Activated CD4-positive, CD25-positive, alpha-beta regulatory T cell treated with anti-CD3 and anti-CD28 coated beads, Interleukin-2, amount 50 U/mL, for 72 hours (primary cell): ENCODE results near the gene LHX2.

Source experiments
- DNase-seq: peaks from one replicate; pipeline ENCODE4 v3.0.0; 2021

The LHX2 gene

DNA sequence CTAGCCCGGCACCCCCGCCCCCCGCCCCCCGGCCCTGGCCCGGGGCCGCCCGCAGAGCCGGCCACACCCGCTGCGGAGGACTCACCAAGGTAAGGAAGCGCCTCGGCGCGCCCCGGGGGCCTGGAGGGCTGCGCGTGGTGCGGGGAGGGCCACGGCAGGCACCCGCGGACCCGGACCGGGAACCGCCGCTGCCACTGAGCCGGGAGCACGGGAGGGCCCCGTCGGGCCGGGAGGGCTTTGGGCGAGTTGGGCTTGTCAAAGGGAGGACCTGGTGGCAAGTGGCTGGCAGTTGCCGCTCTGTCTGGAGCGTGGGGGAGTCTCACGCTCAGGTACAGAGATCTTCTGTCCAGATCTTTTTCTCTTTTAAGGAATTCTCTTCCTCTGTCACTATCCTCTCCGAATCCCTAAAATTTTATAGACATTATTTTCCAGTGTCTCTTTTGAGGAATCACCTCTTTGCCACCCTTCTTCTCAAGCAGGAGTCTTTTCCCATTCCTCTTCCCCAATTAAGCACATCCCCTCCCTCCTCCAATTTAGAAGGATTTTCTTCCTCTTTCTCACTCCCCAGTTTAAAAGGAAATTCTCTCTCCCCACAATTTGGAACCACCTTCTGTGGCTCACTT, 11.3 kb upstream of the LHX2 start:
- DNase-seq: no peak

DNA sequence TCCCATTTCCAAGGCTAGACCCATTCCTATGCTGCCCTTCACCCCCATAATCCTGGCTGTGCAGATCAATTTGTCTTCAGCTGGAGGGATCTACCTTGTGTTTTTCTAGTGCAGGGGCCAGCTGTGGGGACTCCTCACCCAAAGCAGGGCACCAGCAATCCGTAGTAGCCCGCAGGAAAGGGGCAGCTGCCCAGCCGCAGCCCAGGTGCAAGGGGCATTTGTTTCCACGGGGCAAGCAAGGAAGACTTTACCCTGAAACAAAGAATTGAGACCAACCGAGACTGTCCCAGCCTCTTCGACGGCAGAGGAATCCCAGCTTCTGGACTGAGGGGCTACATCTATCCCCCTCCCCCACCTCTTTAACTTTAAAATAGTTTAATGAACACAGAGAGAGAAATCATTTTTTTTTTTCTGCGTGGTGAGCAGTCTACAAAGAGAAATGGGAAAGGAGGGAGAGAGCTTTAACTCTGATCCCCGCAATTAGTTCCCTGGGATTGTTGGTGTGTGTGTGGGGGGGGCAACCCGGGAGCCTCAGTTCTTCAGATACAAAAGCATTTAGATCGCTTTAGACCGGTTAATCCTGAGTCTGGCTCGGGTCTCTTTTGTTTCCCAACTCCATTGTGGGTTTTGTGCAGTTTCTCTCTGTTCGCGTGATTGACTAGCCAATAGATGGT, 10.6 kb upstream of the LHX2 start:
- no peak for DNase-seq

DNA sequence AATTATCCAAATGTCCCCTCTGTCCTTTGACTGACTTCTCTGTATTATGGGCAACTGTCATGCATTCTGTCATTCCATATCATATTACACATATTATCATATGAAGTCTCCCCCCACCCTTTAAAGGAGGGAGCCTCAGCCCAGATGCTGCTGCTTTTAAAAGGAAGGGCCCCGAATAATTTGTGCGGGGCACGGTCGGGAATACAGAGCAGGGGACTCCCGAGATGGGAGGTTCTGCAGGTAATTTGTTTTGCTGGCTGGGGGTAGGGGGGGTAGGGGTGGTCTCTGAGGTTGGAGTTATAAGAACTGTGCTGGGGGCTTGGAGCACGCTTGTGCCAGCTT, 10.1 kb upstream of the LHX2 start:
- DNase-seq: no peak

DNA sequence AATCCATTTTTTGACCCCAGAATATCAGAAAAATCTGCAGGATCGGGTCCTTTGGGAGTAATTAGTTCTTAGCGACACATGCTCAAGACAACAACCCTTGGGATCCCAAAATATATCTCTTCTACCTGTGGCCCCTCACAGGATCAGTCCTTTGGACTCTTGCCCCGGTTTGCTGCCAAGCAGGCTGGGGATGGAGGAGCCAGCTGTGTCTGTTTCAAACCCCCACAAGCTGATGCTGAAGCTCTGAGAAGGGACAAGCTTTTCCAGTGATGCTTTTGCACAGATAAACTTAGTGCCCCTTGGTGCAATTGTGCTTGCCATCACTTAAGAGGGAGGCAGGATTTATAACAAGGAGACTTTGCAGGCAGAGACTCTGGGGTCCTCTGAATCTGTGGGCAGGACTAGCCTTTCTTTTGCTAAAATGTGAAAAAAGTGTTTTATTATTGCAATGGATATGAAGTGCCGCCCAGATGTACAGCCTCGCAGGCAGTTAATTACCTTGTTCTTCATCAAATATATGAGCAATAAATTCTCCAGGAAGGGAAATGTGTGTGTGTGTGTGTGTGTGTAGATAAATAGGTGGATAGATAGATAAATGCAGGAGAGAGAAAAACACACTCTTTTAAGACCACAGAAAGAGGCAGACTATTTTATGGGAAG, 9.6 kb upstream of the LHX2 start:
- DNase-seq: no peak

DNA sequence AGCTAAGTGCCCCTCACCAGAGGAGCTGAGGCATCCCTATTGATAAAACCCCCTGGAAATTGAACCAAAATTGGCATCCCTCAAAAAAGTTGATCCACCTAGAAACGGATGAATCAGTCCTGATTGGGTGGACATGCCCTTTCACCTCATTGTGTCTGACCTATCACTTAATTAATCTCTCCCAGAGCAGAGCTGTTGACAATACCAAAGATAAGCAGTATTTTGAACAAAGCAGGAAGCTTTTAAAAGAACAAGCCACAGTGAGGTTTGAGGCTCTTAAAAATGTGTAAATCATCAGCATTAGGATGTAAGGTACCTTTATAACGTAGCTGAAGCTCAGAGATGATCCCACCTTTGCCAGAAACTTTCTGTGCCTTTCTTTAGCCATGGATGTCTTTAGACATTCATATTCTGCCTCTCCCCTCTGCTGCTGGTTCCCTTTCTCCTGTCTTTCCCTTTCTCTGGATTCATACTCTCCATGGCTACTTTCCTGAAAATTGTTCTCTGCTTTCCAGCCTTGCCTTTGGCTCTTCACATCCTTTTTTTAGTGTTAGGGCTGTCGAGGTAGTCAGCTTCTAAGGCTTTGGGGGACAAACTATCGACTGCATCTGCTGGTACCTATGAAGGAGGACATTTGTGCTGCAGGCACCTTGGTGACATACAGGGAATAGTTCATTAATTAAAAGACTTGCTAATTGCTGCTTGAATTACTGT, 7.8 kb upstream of the LHX2 start:
- DNase-seq: no peak

DNA sequence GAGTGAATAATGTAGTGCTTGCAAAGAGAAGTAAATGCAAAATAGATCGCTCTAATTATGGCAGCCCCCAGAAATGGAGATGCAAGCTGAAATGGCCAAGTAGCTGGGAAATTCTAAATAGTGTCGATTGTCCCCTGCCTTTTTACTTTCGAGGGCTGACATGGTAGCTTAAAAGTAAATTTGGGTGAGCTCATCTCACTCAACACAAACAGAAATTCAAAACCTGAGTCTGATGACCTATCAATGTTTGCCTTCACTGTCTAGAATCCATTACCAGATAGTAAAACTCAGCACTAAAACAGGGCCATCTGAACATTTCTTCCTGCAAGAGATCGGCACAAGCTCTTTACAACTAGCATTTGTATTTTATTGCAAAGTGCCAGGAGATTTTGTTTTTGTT, 7.0 kb upstream of the LHX2 start:
- DNase-seq: no peak

DNA sequence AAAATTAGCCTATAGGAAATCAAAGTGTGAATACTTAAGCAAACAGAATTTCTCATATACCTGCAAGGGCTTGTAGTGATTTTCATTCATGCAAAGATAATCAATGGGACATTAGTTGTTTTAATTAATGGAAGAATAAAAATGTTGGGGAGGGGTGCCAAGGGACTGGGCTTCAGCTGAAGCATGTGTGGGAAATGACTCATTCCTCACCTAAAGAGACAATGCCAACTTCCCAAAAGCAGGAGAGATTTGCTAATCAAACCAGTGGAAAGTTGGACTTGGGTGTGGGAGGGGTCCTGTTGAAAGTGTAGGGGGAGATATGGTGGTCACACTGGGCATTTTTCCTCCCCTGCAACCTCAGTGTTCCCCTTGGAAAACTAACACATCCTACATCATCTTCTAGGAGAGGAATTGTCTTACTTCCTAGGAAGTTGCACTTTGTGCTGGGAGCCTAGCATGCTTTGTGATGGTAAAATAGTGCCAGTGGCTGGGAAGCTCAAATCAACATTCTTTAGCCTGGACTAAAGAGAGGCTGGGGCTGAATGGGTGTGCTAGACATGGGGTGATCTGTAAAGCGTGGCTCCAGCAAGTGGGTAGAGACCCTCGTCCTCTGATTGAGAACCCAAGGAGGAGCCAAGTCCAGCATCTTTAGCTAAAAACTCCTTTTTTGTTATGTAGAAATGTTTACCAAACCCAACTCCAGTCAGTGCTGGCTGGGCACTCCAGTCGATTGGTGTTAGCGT, 6.4 kb upstream of the LHX2 start:
- DNase-seq: no peak

DNA sequence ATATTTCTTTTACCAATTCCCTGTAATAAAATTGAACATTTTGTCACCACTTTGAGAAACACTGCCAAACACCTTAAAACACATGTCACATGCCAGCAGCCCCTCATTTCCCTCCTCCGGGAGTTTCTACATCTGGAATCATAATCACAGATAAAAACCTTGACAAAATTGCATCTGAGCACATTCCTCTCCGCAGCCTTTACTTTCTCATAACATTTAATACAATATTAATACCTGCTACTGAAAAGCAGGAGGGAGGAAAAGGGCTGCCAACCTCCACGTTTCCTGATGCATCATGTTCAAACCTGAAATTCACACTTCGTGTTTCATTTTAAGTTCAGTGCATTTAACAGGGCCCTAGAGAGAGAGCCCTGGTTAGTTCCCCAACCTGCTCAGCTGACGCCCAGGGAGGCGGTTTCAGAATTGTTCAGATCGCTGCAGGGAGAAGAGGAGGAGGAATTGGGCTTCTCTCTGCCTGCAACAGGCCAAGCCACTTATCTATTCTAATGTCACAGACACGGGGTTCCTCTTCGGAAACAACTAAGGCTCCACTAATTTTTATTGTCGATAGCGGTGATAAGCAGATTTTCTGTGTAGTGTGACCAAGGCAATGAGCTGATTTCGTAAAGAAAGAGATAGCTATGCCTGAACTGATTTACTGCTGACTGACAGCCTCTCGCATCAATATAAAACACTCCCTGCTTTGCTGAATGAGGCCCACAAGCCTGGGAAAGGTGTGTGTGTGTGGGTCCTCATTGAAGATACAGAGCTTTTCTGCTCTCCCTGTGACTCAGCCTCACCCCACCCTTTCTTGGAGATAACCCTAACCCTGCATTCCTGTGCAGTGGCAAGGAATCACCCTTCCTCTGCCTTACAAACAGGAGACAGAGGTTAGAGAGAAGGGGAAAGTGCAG, 4.9 kb upstream of the LHX2 start:
- no peak for DNase-seq

DNA sequence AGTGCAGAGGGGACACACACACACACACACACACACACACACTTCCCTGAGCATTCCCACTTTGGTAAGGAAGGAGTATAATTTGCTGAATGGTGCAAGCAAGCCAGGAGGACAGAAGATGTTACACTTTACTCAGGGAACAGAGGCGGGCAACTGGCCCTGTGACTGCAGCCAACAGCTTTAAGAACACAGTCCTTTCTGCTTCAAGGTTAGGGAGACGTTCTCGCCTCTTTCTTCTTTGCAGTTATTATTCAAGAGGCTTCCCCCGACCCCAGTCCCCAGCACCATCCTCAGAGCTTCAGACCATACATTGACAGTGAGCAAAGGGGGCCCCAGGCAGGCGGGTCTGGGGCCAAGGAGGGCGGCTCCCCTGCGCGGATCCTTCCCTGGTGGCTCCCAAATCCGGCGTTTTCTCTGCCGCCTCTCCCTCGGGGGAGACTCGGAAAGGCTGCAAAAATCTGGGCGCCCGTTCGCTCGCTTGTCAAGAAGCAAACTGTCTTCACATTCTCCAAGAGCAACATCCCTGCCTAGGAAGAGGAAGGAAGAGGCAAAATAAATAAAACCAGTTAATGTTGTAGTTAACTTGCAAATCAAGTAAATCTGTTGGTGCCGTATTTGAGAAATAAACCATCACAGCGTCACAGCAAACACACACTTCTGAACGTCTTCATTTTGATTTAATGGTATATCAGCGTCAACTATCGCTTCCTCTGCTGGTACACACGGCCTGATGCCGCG, 3.8 kb upstream of the LHX2 start:
- DNase-seq: no peak

DNA sequence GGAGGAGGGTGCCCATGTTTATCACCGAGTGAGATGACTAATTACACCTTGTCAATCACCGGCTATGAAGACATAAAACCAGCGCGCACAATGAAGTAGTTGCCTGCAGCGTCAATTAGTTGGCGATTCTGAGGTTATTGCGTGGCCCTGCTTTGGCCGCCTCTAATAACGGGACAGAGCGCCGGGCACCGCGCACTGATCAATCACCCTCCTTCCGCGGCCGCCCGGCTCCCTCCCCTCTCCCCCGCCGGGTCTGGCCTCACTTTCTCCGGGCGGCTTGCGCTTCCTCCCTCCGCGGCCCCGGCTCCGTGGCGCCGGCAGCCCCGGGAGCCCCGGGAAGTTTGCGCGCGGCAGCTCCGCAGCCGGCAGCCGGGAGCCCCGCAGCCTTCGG, 3.3 kb upstream of the LHX2 start:
- DNase-seq: no peak

DNA sequence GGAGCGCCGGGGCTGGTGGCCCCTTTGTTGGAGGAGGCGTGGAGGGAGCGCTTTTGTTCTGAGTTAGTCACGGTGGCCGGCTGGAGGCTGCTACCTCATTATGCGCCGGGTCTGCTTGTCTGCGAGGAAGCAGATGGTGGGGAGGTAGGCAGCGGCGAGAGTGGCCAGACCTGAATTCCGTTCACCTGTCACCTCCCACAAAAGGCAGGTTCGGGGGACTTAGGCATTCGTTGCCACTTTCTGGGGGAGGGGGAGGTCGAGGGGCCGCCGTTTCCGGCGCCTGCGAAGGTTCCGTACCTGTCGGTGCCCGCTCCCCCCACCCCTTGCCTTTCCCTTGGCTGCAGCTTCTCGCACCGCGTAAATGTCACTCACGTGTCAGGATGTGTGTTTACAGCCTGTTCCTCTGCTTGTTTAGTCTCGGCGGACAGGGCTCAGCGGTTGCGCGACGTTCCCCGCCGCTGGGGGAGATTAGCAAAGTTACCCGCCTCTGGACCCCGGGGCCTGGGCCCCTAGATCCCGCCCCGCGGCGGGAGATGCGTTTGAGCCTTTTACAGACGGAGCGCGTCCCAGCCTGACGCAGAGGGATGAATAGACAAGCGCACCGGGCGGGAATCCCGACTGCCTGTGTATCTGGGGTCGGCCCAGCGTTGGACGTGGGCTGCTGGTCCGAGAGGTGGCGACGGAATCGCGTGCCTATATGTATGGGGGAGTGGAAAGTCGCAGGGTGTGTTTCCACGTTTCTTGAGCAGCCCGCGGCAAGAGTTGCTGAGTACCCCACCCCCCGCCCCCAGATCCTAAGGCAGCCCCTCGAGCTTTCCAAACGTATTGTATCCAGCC, 2.7 kb upstream of the LHX2 start:
- no peak for DNase-seq

DNA sequence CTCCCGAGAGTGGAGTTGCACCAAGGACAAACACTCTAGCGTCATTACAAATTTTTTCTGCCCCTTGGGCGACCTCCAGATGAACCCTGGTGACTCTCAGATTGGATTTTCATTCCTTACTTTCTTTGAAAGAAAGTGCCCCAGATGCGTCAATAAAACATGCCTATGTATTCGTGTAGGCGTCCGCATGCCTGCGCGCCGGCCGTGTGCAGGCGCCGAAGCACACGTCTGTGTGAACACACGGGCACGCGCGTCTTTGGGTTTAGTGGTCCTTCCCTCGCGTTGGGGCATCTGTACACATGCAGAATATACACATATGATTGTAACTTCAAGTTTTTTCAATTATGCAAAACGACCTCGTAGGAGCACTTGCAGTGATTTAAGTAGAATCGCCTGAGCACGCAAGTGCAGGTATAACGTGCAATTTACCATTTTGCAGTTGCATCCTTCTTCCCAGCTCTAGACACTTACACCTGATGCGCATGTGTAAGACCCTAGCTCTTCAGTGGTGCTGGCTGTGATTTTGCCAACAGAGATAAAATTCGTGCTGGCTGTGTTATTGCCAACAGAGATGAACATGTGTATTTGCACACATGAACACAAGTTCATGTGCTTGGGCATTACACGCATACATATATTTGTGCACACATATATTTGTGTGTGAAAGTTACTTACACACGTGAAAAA, 1.9 kb upstream of the LHX2 start:
- DNase-seq: no peak

DNA sequence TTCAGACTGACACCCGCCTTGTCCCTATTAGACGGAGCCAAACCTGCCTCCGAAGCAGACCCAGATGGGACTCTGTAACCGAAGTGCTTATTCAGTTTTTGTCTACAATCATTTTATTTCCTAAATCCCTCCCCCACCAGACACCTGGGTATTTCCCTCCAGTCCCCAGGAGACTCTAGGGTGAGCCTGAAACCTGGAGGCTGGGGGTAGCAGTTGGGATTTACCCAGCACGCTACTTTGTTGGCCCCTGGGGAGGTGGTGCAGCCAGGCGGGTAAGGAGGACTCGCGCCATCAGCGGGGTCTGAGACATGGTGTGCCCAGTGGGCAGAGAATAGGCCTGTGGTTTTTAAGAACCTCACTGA, 1.3 kb upstream of the LHX2 start:
- DNase-seq: no peak

DNA sequence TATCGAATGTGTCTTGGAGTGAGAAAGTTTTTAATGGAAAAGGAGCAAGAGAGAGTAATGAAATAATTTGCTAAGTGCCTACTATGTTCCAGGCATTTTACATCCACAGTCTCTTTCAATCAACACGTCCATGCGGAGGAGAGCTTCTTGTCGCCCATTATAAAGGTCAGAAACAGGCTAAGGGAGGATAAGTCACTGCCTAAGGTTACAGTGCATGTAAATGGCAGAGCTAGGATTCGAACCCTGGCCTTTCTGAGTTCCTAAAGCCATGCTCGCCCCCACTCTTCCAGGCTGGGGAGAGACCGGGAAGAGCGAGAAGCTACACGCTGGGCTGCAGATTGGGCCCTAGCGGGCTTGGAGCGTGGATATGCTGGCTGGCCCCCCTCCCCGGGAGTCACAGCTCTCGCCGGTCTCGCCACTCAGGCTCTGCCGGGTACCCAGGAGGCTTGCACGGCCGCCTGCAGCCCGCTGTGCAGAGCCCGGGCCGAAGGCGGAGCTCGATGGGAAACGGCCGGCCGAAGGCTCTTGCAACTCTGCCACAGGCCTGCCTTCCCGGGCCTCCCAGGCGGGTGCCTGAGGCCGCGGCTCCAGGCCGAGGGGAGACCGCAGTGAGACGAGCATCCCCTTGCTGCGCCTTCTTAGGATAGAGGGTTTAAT, 775 bp upstream of the LHX2 start:
- DNase-seq: no peak

DNA sequence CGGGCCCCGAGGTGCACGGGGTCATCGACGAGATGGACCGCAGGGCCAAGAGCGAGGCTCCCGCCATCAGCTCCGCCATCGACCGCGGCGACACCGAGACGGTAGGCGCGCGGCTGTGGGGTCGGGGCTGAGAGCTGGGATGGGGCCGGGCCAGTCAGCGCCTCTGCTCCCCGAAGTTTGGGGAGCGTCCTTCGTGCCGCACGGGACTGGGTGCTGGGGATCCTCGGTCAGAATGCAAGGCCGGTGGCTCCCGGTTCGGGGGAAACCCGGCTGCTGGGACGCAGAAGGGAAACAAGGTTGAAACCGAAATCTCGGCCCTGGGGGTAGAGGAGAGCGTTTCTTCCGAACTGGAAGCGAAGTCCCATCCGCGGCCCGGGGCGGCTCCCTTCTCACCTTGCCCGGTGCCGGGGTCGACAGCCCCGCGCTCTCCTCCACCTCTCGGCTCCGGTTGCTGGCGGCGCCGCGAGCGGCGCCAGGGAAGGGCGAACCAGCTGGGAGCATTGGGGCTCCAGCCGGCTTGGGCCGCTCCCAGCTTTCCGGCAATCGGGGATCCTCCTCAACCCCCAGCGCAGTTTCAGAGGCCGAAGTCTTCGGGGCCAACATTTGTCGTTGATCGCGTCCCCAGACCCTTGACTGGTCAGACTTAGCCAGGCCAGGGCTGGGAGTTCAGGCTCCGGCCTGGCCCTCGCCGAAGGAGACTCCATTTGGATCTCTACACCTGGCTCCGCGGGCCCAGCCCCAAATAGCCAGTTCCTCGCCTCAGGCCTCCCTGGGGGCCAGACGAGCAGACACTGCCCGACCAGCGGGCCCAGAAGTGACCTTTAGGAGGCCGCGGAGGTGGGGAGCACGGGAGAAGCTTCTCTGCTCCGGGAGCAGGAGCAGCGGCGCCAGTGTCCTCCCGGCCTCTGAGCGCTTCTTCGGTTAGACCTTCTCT, 1.1 kb downstream of the LHX2 start:
- DNase-seq: no peak

DNA sequence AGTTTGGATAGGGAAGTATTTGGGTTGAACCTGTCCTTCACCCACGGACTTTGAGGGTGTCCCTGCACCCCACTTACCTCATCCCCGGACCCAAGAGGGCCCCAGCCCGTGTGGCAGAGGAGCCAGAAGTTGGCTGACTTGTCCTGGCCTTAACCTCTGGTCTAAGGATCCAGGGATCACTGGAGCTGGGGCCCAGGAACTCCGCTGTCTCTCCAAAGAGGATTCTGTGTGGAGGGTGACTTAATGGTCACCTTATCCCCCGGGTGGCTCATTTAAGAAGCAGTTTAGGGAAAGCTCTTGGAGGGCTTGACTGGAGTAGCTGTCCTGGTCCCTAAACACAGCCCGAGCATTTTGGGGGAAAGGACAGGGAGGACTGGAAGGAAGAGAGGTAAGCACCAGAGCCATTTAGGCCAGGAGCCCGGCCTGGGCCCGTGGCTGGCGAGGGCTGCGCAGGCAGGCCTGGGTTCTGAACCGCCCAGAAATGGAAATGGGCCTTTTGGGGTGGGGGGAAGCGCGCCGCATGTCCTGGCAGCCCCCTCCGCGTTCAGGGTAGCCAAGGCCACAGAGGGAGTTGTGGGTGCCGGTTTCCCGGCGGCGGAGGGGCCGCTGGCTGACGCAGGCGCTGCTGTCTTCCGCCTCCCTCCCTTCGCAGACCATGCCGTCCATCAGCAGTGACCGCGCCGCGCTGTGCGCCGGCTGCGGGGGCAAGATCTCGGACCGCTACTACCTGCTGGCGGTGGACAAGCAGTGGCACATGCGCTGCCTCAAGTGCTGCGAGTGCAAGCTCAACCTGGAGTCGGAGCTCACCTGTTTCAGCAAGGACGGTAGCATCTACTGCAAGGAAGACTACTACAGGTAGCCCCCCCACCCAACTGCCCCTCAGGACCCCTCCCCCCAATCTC, 2.0 kb downstream of the LHX2 start:
- DNase-seq: no peak
